PC-3 (cell line): Measurements from ENCODE around the gene GASK1B.

Experiments used
- EZH2 ChIP-seq: fragments of 300-600 bp; sonication (generic); IDR thresholded peaks from one replicate; pipeline ENCODE4 v1.6.1; 2017; ENCODE audit warnings: antibody characterized with exemption, mild to moderate bottlenecking, low read length; ENCODE audit not compliant: unreplicated experiment
- EZH2phosphoT487 ChIP-seq: fragments of 300-600 bp; sonication (generic); IDR thresholded peaks from 2 replicates; pipeline ENCODE4 v1.6.1; 2018; ENCODE audit warnings: mild to moderate bottlenecking, antibody characterized with exemption, low read length, borderline replicate concordance
- TF ChIP-seq, protein P1 (sequence below): fragments of 300-600 bp; sonication (generic); conservative IDR thresholded peaks from 2 replicates; pipeline ENCODE4 v1.5.1; 2017; ENCODE audit warnings: antibody characterized with exemption, low read depth, mild to moderate bottlenecking, low read length

GRCh38 chr4:158162631-158163030 is 10.2 kb downstream of the GASK1B start:
- TF ChIP-seq, protein P1, sequence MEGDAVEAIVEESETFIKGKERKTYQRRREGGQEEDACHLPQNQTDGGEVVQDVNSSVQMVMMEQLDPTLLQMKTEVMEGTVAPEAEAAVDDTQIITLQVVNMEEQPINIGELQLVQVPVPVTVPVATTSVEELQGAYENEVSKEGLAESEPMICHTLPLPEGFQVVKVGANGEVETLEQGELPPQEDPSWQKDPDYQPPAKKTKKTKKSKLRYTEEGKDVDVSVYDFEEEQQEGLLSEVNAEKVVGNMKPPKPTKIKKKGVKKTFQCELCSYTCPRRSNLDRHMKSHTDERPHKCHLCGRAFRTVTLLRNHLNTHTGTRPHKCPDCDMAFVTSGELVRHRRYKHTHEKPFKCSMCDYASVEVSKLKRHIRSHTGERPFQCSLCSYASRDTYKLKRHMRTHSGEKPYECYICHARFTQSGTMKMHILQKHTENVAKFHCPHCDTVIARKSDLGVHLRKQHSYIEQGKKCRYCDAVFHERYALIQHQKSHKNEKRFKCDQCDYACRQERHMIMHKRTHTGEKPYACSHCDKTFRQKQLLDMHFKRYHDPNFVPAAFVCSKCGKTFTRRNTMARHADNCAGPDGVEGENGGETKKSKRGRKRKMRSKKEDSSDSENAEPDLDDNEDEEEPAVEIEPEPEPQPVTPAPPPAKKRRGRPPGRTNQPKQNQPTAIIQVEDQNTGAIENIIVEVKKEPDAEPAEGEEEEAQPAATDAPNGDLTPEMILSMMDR, result no peak
- TF ChIP-seq EZH2 (no peak), EZH2phosphoT487 (no peak)
